Measurements from ENCODE around the gene RHBDF1. TPM values are rescaled to one million over a fixed set of nuclear protein-coding genes. Genes with fewer than 3 reads are reported as not detected.
A peak's percentile ranks its signal among the peaks of the same experiment; 100 is the strongest.
"Not testable (repeated sequence)": the region's sequence is repeated elsewhere in the genome, so short reads cannot be mapped to it uniquely, and the experiment has no call there.

The RHBDF1 gene
- total RNA-seq, 4 donors from 2014 or later, result 5.6 to 22.6 (median 9.1) TPM

GRCh38 chr16:54237-54581, 18.2 kb downstream of the RHBDF1 start:
- peak overlapping the region; percentile 76 to 100 (median 84) for H3K4me3 ChIP-seq
- ATAC-seq, result no peak
- H3K27ac ChIP-seq, result peak overlapping the region; percentile 86 to 90 (median 88)
- TF ChIP-seq CTCF (IDR thresholded peaks at IDR 0.05 in 4 of 5, conservative IDR thresholded peaks at IDR 0.05 in 1 of 5) (no peak), POLR2A (IDR thresholded peaks at IDR 0.05) (no peak)
- intact Hi-C loops (cut with DNase I; ENCODE audit: low total_unique reads), result no loop called here
- in situ Hi-C loops (cut with MboI; ENCODE audit: low sequenced_read_pairs in 4 of 4), result no loop called here
- peaks cover 9 to 14% of the 10 kb centered on the region in 2 donors for H3K4me1 ChIP-seq
- no peaks in the 10 kb centered on the region for H3K27me3 ChIP-seq
- no peak for DNase-seq
- H3K36me3 ChIP-seq, result peaks cover 0 to 41% of the 10 kb centered on the region in 2 donors
- H3K9me3 ChIP-seq, result no peaks in the 10 kb centered on the region

- ATAC-seq (peak; percentile 92 to 94), DNase-seq (peak; percentile 100)
- Histone ChIP-seq H3K4me1 (peaks cover 9 to 14% of the 10 kb centered on the region in 2 donors), H3K36me3 (peaks cover 0 to 35% of the 10 kb centered on the region in 2 donors), H3K9me3 (no peaks in the 10 kb centered on the region), H3K27ac (peak within 1 kb of the TSS; percentile 86 to 90 (median 88)), H3K27me3 (no peaks in the 10 kb centered on the region), H3K4me3 (peak within 1 kb of the TSS; percentile 80 to 100 (median 89))
- in situ Hi-C loops (cut with MboI; ENCODE audit: low sequenced_read_pairs in 4 of 4) (no loop called here), intact Hi-C loops (cut with DNase I; ENCODE audit: low total_unique reads) (loop anchor here (2.0 kb wide), 1 partner anchor 25 kb away; the partner anchor contains the start of gene MPG)
- TF ChIP-seq CTCF (IDR thresholded peaks at IDR 0.05 in 4 of 5, conservative IDR thresholded peaks at IDR 0.05 in 1 of 5), result peak in 1 of 5 experiments; percentile 5
- peak; percentile 81 to 86 for TF ChIP-seq POLR2A (IDR thresholded peaks at IDR 0.05)
Observed at GRCh38 chr16:53346-54236, 18.8 kb downstream of the RHBDF1 start, which contains the start of the genes POLR3K and SNRNP25. Gene POLR3K (minus strand): TSS chr16:53608. CDS start chr16:53586, 22 bp downstream. Gene SNRNP25 (plus strand): TSS chr16:53828. CDS start chr16:54017, 189 bp downstream.

GRCh38 chr16:50769-51591, 21.5 kb downstream of the RHBDF1 start:
- TF ChIP-seq CTCF (IDR thresholded peaks at IDR 0.05 in 4 of 5, conservative IDR thresholded peaks at IDR 0.05 in 1 of 5) (no peak), POLR2A (IDR thresholded peaks at IDR 0.05) (no peak)
- Histone ChIP-seq H3K36me3 (peaks cover 0 to 16% of the 10 kb centered on the region in 2 donors), H3K4me1 (peaks cover 9 to 14% of the 10 kb centered on the region in 2 donors), H3K27me3 (no peaks in the 10 kb centered on the region), H3K4me3 (no peak overlapping the region), H3K27ac (no peak overlapping the region), H3K9me3 (no peaks in the 10 kb centered on the region)
- in situ Hi-C loops (cut with MboI; ENCODE audit: low sequenced_read_pairs in 4 of 4), result no loop called here
- intact Hi-C loops (cut with DNase I; ENCODE audit: low total_unique reads), result no loop called here
- no peak for DNase-seq
- no peak for ATAC-seq

GRCh38 chr16:47234-47633, 25.2 kb downstream of the RHBDF1 start:
- H3K27ac ChIP-seq, result no peak overlapping the region
- ATAC-seq (no peak), DNase-seq (no peak)
- peaks cover 0 to 14% of the 10 kb centered on the region in 2 donors for H3K36me3 ChIP-seq
- in situ Hi-C loops (cut with MboI; ENCODE audit: low sequenced_read_pairs in 4 of 4) (no loop called here), intact Hi-C loops (cut with DNase I; ENCODE audit: low total_unique reads) (no loop called here)
- H3K4me3 ChIP-seq, result no peak overlapping the region
- H3K9me3 ChIP-seq, result no peaks in the 10 kb centered on the region
- no peaks in the 10 kb centered on the region for H3K27me3 ChIP-seq
- no peak for TF ChIP-seq POLR2A (IDR thresholded peaks at IDR 0.05)
- no peak for TF ChIP-seq CTCF (IDR thresholded peaks at IDR 0.05 in 4 of 5, conservative IDR thresholded peaks at IDR 0.05 in 1 of 5)
- no peaks in the 10 kb centered on the region for H3K4me1 ChIP-seq

GRCh38 chr16:46510-46909, 25.9 kb downstream of the RHBDF1 start:
- H3K4me3 ChIP-seq; H3K27ac ChIP-seq; DNase-seq; H3K27me3 ChIP-seq; in situ Hi-C loops (cut with MboI; ENCODE audit: low sequenced_read_pairs in 4 of 4); ATAC-seq; H3K4me1 ChIP-seq; H3K9me3 ChIP-seq; intact Hi-C loops (cut with DNase I; ENCODE audit: low total_unique reads): not testable (repeated sequence)
- H3K36me3 ChIP-seq, result peaks cover 0 to 14% of the 10 kb centered on the region in 2 donors
